ENCODE data around the gene GKAP1. TPM values are rescaled to one million over a fixed set of nuclear protein-coding genes. Genes with fewer than 3 reads are reported as not detected.
"Not testable (repeated sequence)": the region's sequence is repeated elsewhere in the genome, so short reads cannot be mapped to it uniquely, and the experiment has no call there.

The GKAP1 gene
- total RNA-seq (10 to 100 TPM; 12.1 to 23.6 (median 14.0) TPM), polyA plus RNA-seq (10 to 100 TPM; 11.9 to 13.7 TPM)
- long read RNA-seq, donor 1, partial matches to known transcripts: 0 of 1 reads
- long read RNA-seq, donor 1, other reads (novel, unspliced or antisense): 1 of 1 reads
- long read RNA-seq, donor 2, partial matches to known transcripts: 0 of 7 reads
- long read RNA-seq, donor 2, other reads (novel, unspliced or antisense): 0 of 7 reads
- long read RNA-seq, donor 3, transcript GKAP1-203 (13 exons, 1,778 nt): major isoform, 6 of 13 reads
- long read RNA-seq, donor 3, partial matches to known transcripts: 3 of 13 reads
- long read RNA-seq, donor 3, other reads (novel, unspliced or antisense): 2 of 13 reads

DNA sequence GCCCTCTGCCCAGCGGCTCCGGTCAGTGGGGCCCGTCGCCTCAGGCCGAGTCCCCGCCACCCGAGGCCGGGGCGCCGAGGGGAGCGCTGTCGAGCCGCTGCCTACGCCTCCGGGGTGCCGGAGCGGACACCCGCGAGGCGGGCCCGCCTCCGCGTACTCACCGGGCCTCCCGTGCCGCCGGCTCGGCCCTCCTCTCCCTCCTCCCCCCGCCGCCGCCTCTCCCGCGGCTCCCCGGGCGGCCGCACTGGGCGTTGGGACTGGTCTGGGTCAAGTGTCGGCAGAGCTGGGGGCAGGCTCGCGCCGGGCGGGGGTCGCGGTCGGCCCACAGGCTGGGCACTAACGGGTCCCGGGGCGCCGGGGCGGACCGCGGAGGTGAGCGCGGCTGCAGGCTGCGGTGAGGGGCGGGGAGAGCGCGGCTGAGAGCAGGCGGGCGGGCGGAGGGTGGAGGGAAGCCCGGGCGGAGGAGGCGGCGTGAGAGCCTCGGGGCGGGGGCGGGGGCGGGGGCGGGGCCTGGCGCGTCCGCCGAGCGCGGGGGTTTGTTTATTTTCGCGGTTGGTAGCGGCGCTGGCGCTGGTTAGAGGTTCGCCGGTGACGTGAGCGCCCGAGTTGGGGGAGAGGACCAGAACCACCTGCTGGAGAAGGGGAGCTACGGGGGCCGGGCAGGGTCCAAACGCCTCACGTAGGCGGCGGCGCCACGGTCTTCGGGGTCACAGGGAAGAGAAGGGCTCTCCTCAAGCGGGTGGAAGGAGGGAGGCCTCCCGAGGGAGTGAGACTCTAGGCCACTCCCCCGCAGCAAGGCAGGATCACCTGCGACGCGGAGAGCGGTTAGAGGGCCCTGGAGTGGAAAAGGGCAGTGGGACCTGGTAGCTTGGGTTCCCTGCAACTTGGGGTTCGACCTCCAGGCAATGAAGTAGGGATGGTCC lies at the start of gene GKAP1:
Gene GKAP1 (minus strand): TSS at position 414 of the 923 bp plus-strand sequence. CDS start 11,252 bp downstream, outside the sequence.
- 0 to 2% (median 1%) methylated on average over 51 to 102 of the region's 103 CpGs for WGBS, 3 donors
- peak within 1 kb of the TSS; percentile 86 for H3K4me3 ChIP-seq
- intact Hi-C loops (cut with DNase I); H3K36me3 ChIP-seq; H3K9me3 ChIP-seq; H3K27me3 ChIP-seq; H3K4me1 ChIP-seq (ENCODE audit: insufficient read depth): not testable (repeated sequence)
- H3K27ac ChIP-seq: peak within 1 kb of the TSS; percentile 80 to 94
- DNase-seq: peak; percentile 84 to 90 (median 88)

DNA sequence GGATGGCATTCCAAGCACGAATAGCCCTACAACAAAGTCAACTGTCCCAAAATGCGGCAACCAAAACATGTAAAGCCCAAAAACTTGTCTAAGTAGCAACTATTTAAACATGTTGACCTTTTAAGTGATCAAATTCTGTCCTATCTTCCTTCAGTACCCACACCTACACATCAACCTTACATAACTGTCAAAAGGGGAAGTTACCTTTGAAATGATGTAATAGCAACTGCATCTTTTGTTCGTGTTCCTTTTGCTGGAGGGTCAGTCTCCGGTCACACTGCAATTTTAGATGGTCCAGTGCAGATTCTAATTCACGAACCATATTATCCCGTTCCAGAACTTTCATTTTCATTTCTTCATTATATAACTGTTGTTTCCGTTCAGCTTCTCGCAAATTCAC lies 32.3 kb upstream of the GKAP1 start:
- intact Hi-C loops (cut with DNase I): not testable (repeated sequence)

DNA sequence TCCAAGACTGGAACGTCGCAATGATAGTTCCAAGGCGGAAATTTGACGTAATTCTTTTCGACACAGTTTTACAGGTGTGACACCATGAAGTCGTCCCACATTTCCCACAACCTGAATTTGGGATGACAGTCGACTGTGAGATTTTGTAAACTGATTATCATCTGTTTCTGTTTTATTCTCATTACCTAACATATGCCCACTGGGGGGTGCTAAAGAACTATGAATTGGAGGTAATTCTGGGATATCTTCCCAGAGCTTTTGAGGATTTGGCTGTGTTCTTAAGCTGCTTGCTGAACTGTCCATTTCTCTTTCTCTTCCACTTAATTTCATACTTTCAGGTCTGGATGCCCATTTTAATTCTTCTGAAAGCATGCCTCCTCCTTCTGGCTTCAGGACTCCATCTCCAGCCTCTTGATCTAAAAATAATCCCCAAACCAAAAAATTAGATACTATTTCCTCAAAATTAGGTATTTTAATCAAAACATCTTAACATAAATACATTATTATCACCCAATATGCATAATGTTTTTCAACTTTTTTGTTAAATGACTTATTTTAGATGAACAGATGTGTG lies 19.6 kb upstream of the GKAP1 start:
- intact Hi-C loops (cut with DNase I); H3K4me3 ChIP-seq: not testable (repeated sequence)

More for the DNA sequence above, 32.3 kb upstream of the GKAP1 start:
- H3K9me3 ChIP-seq; DNase-seq; H3K27ac ChIP-seq; H3K27me3 ChIP-seq; H3K4me1 ChIP-seq (ENCODE audit: insufficient read depth); H3K4me3 ChIP-seq; H3K36me3 ChIP-seq: not testable (repeated sequence)
- 92 to 96% (median 93%) methylated on average over 8 of the region's 8 CpGs for WGBS, 3 donors

DNA sequence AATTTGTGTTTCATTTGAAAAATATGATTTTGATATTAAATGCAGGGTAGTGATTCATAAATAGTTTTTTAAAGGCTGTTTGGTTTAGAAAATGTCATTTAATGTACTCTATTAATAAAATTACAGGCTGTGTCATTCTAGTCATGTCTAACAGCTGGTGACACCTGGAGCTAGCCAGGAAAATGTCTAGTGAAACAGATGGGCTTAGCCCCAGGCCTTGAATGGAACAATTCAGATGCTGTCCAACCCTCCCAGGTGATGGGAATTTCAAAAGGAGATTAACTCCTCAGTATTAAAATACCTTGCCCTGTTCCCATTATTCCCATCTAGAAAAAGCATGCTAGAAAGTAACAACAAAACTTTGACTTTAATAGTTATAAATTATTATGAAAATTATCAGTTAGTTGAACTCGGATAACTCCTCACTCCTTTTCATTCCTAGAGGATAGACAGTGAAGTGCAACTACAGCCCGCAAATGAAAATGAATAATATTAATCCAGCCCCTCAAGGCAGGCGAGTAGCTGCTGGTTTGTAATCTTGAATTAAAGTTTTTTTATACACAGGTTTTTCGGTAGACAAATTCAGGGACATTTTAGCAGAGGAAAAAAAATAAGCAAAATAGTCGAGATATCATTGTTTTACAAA lies 13.0 kb upstream of the GKAP1 start:
- H3K27ac ChIP-seq; H3K27me3 ChIP-seq; H3K9me3 ChIP-seq; H3K4me1 ChIP-seq (ENCODE audit: insufficient read depth); H3K4me3 ChIP-seq; intact Hi-C loops (cut with DNase I); DNase-seq; H3K36me3 ChIP-seq: not testable (repeated sequence)
- 19 to 48% (median 21%) methylated on average over 5 of the region's 5 CpGs for WGBS, 3 donors

More for the DNA sequence above, 19.6 kb upstream of the GKAP1 start:
- not testable (repeated sequence) for DNase-seq; H3K27me3 ChIP-seq; H3K36me3 ChIP-seq; H3K27ac ChIP-seq; H3K4me1 ChIP-seq (ENCODE audit: insufficient read depth); H3K9me3 ChIP-seq
- WGBS, 3 donors: 64 to 69% (median 66%) methylated on average over 6 to 7 of the region's 7 CpGs

DNA sequence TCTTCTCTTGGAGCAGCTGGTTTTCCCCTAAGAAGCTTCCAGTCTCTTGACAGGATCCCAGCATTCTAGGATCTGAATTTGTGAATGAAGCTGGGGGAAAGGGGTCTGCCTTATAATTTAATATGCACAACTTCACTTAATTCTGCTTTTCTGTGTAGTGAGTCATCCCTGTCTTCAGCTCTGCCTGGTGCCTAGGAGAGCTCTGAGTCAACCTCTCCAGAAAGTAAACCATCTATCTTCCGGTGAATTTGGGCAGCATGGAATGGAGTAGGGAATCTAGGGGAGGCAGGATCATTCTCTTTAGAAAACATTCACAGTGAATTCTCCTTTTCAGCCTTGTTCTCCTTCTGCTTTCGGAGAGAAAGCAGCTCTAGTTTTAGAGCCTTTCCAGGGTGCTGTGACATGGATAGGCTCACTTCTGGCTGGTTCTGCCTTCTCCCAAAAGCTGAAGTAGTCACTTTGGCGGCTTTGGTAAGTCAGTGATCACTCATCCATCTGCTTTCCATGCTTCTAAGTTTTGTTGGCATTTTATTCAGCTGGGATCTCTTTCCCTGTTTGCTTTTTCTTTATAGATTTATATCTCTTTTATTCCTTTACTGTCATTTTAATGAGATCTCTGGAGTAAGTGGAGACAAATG lies 7.5 kb upstream of the GKAP1 start:
- H3K27me3 ChIP-seq; DNase-seq; H3K9me3 ChIP-seq; H3K4me3 ChIP-seq; H3K36me3 ChIP-seq; H3K27ac ChIP-seq; intact Hi-C loops (cut with DNase I); H3K4me1 ChIP-seq (ENCODE audit: insufficient read depth): not testable (repeated sequence)
- 69 to 76% (median 76%) methylated on average over 3 of the region's 3 CpGs for WGBS, 3 donors

DNA sequence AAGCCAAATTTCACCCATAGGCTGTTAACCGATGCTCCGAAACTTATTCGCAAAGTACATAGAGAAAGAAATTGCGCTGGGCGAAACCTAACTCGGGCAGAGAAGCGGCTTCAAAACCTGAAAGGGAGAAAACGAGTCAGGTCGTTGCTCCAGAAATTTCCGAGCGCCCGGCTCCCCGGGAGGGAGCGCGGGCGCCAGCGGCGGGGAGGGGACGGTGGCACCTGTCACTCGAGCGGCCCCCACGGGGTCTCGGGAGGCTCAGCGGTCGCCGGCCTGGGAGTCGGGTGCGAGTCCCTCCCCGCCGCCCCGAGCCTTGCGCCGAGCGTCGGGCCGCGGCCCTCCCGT lies 586 bp downstream of the GKAP1 start:
- H3K27ac ChIP-seq: peak overlapping the region; percentile 80 to 94
- H3K36me3 ChIP-seq; H3K4me1 ChIP-seq (ENCODE audit: insufficient read depth); intact Hi-C loops (cut with DNase I); H3K9me3 ChIP-seq; H3K27me3 ChIP-seq: not testable (repeated sequence)
- peak in 1 of 5 donors; percentile 10 for DNase-seq
- H3K4me3 ChIP-seq: peak overlapping the region; percentile 86
- WGBS, 3 donors: 0 to 1% (median 0%) methylated on average over 32 to 38 of the region's 38 CpGs

DNA sequence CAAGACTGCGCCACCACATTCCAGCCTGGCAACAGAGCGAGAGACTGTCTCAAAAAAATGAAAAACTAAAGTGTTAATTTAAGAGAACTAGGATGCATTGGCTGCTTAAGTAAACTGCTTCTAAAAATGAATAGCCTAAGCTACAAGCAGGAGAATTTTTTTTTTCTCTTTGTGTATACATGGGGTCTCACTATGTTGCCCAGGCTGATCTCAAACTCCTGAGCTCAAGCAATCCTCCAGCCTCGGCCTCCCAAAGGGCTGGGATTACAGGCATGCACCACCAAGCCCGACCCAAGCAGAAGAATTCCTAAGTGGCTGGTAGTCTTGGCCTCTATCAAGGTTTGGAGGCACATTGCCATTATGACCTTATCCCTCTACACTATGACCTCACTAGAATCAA lies 2.4 kb downstream of the GKAP1 start:
- H3K9me3 ChIP-seq; DNase-seq; H3K27ac ChIP-seq; intact Hi-C loops (cut with DNase I); H3K4me1 ChIP-seq (ENCODE audit: insufficient read depth); H3K27me3 ChIP-seq; H3K36me3 ChIP-seq; H3K4me3 ChIP-seq: not testable (repeated sequence)
- WGBS, 3 donors: 97 to 100% (median 97%) methylated on average over 4 of the region's 4 CpGs

DNA sequence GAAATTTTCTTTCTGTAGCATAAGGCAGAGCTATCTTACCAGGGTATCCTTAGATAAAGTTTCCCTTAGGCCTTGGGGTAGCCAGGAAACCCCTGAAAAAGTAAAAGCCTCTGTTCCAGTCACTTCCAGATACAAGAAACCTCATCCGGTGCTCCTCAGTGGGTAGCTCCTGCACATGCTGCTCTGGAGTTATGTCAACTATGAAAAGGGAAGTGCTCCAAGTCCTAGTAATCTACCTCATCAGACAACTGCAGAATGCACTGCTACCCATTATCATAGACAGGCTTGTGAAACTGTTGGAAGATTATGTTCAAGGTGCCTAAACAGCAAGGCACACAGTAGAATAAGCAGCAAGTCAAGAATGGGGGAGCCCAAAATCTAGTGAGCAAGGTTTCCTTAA lies 8.4 kb downstream of the GKAP1 start:
- H3K9me3 ChIP-seq; H3K4me1 ChIP-seq (ENCODE audit: insufficient read depth); DNase-seq; H3K27ac ChIP-seq; H3K4me3 ChIP-seq; H3K36me3 ChIP-seq; intact Hi-C loops (cut with DNase I); H3K27me3 ChIP-seq: not testable (repeated sequence)
- 29 to 56% (median 44%) methylated on average over 1 of the region's 1 CpG for WGBS, 3 donors

DNA sequence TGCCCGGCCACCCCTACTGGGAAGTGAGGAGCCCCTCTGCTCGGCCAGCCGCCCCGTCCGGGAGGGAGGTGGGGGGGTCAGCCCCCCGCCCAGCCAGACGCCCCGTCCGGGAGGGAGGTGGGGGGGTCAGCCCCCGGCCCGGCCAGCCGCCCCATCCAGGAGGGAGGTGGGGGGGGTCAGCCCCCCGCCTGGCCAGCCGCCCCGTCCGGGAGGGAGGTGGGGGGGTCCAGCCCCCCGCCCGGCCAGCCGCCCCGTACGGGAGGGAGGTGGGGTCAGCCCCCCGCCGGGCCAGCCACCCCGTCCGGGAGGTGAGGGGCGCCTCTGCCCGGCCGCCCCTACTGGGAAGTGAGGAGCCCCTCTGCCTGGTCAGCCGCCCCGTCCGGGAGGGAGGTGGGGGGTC lies 13.1 kb downstream of the GKAP1 start:
- H3K36me3 ChIP-seq; H3K9me3 ChIP-seq; H3K27ac ChIP-seq; DNase-seq; intact Hi-C loops (cut with DNase I); H3K4me3 ChIP-seq; H3K4me1 ChIP-seq (ENCODE audit: insufficient read depth); H3K27me3 ChIP-seq: not testable (repeated sequence)
- whole genome bisulfite sequencing, 3 donors: 85% methylated on average over 21 of the region's 31 CpGs; no CpG with 5 or more reads in 2 of the 3 donors

DNA sequence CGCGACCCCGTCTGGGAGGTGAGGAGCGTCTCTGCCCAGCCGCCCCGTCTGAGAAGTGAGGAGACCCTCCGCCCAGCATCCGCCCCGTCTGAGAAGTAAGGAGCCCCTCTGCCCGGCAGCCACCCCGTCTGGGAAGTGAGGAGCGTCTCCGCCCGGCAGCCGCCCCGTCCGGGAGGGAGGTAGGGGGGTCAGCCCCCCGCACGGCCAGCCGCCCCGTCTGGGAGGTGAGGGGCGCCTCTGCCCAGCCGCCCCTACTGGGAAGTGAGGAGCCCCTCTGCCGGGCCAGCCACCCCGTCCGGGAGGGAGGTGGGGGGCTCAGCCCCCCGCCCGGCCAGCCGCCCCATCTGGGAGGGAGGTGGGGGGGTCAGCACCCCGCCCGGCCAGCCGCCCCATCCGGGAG lies 13.6 kb downstream of the GKAP1 start:
- DNase-seq; intact Hi-C loops (cut with DNase I); H3K4me3 ChIP-seq; H3K27ac ChIP-seq; H3K27me3 ChIP-seq; H3K4me1 ChIP-seq (ENCODE audit: insufficient read depth); H3K9me3 ChIP-seq; H3K36me3 ChIP-seq: not testable (repeated sequence)
- 95 to 96% methylated on average over 17 to 30 of the region's 33 CpGs; no CpG with 5 or more reads in 1 of the 3 donors for WGBS, 3 donors
